Adrenal gland (tissue), 5 donors: ENCODE results near the gene SOST.

Source experiments
- POLR2A ChIP-seq, 2 donors: fragments of 450-650 bp; IDR thresholded peaks; one replicate each; pipeline ENCODE4 v1.6.1; 2017; ENCODE audit warnings: antibody characterized with exemption in 2 of 2, mild to moderate bottlenecking in 2 of 2, moderate library complexity in 1 of 2
- TF ChIP-seq, protein P1 (sequence below), 6 experiments: fragments of 450-650 bp in 4 of 6; fragments of 200-600 bp in 2 of 6; sonication (generic) in 1 of 6; IDR thresholded peaks; 1 replicate in 5 of 6; 2 replicates in 1 of 6; pipeline versions ENCODE4 v1.5.1 to v1.8.0; 2016 to 2021; ENCODE audit warnings: antibody characterized with exemption in 6 of 6, mild to moderate bottlenecking in 2 of 6, moderate library complexity in 1 of 6
- donor health status: DM: no; HTN: no; CAD: no.

DNA sequence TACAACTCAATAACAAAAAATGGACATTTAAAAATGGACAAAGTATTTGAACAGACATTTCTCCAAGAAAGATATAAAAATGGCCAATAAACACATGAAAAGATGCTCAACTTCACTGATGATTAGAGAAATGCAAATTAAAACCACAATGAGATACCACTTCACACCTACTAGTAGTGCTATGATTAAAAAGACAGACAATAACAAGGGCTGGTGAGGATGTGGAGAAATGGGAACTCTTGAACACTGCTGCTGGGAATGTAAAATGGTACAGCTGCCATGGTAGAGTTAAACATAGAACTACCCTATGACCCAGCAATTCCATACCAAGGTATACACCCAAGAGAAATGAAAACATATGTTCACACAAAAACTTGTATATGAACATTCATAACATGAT, 46.5 kb upstream of the SOST start:
- TF ChIP-seq, protein P1, sequence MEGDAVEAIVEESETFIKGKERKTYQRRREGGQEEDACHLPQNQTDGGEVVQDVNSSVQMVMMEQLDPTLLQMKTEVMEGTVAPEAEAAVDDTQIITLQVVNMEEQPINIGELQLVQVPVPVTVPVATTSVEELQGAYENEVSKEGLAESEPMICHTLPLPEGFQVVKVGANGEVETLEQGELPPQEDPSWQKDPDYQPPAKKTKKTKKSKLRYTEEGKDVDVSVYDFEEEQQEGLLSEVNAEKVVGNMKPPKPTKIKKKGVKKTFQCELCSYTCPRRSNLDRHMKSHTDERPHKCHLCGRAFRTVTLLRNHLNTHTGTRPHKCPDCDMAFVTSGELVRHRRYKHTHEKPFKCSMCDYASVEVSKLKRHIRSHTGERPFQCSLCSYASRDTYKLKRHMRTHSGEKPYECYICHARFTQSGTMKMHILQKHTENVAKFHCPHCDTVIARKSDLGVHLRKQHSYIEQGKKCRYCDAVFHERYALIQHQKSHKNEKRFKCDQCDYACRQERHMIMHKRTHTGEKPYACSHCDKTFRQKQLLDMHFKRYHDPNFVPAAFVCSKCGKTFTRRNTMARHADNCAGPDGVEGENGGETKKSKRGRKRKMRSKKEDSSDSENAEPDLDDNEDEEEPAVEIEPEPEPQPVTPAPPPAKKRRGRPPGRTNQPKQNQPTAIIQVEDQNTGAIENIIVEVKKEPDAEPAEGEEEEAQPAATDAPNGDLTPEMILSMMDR (IDR thresholded peaks at IDR 0.05): no peak
- no peak for TF ChIP-seq POLR2A (IDR thresholded peaks at IDR 0.05)
